HepG2 (cell line): ENCODE data around the gene PPP1R3A. TPM values are rescaled to one million over a fixed set of nuclear protein-coding genes. Genes with fewer than 3 reads are reported as not detected.
"Not testable (repeated sequence)": the region's sequence is repeated elsewhere in the genome, so short reads cannot be mapped to it uniquely, and the experiment has no call there.

ENCODE experiments used
- ATAC-seq: fragments of 200-7000 bp; cut with Tn5 transposase; 3 replicates; pipeline ENCODE4 v1.9.1; 2020; ENCODE audit warnings: mild to moderate bottlenecking, moderate library complexity
- BruUV-seq: library from RNA; stranded (reverse); fragments of 400-500 nt; replicated peaks from 2 replicates; lab custom pipeline; 2021; lab: Mats Ljungman, UMichigan
- CTCF ChIA-PET: fragments of 300-600 bp; formaldehyde crosslinking; extraction: SDS; loops from one replicate; lab custom pipeline; 2021; ENCODE audit warnings: low total read pairs, inconsistent platforms, low intra/inter-chr PET ratio; lab: Yijun Ruan, JAX
- POLR2A ChIA-PET: fragments of 350-600 bp; sonication (Branson Sonifier 250); formaldehyde crosslinking; loops from one replicate; lab custom pipeline; 2020; ENCODE audit warnings: antibody characterized with exemption, inconsistent platforms; lab: Yijun Ruan, JAX
- DNase-seq: peaks from one replicate; pipeline ENCODE4 v3.0.0-alpha.2; 2015; ENCODE audit warnings: low spot score
- FAIRE-seq: peaks from 3 replicates; lab custom pipeline; 2011; peaks lifted over from hg19 to GRCh38; lab: Jason Lieb, UNC
- H2AFZ ChIP-seq: one replicate; pipeline ENCODE4 v1.6.1; 2011; ENCODE audit warnings: low read length, inconsistent platforms
- H3K27ac ChIP-seq: fragments of 300-600 bp; 3 replicates; pipeline ENCODE4 v1.8.0; 2011; ENCODE audit warnings: mixed run types, mild to moderate bottlenecking, mixed read lengths, low read length, inconsistent platforms; ENCODE audit not compliant: insufficient read depth; ENCODE audit errors: extremely low read length
- H3K27me3 ChIP-seq, 2 experiments: fragments of 200-600 bp in 1 of 2; 2 replicates in 1 of 2; 3 replicates in 1 of 2; pipeline versions ENCODE4 v1.6.0 to v1.8.0; 2011; ENCODE audit warnings: low read length in 2 of 2, mild to moderate bottlenecking in 2 of 2, moderate library complexity in 2 of 2, inconsistent platforms in 1 of 2; ENCODE audit not compliant: insufficient read depth in 2 of 2, control insufficient read depth in 1 of 2
- H3K36me3 ChIP-seq, 2 experiments: fragments of 200-600 bp in 1 of 2; replicated peaks in 1 of 2; 2 replicates in 1 of 2; 3 replicates in 1 of 2; pipeline versions ENCODE4 v1.5.1 to v1.8.0; 2011; ENCODE audit warnings: low read length in 2 of 2, inconsistent platforms in 1 of 2; ENCODE audit not compliant: insufficient read depth in 2 of 2, control insufficient read depth in 1 of 2
- H3K4me1 ChIP-seq: 2 replicates; pipeline ENCODE4 v1.5.1; 2012; ENCODE audit warnings: low read length, inconsistent platforms; ENCODE audit not compliant: insufficient read depth
- H3K4me2 ChIP-seq: 2 replicates; pipeline ENCODE4 v1.6.0; 2011; ENCODE audit warnings: low read depth, low read length, inconsistent platforms
- H3K4me3 ChIP-seq, 3 experiments: fragments of 200-600 bp in 1 of 3; sonication (generic), shearing (Covaris generic) in 1 of 3; replicated peaks in 1 of 3; 2 replicates each; pipeline ENCODE4 v1.5.1; 2011 to 2016; ENCODE audit warnings: low read length in 3 of 3, inconsistent platforms in 2 of 3, low read depth in 2 of 3, mild to moderate bottlenecking in 2 of 3, control low read depth in 1 of 3, mixed read lengths in 1 of 3; ENCODE audit not compliant: insufficient read depth in 1 of 3
- H3K79me2 ChIP-seq: one replicate; pipeline ENCODE4 v1.6.1; 2011; ENCODE audit warnings: low read length, inconsistent platforms; ENCODE audit not compliant: insufficient read depth
- H3K9ac ChIP-seq: 2 replicates; pipeline ENCODE4 v1.6.0; 2011; ENCODE audit warnings: mild to moderate bottlenecking, low read depth, low read length, inconsistent platforms; ENCODE audit not compliant: insufficient read depth
- H3K9me3 ChIP-seq: 2 replicates; pipeline ENCODE4 v1.5.1; 2012; ENCODE audit warnings: mild to moderate bottlenecking, low read length
- H4K20me1 ChIP-seq: 2 replicates; pipeline ENCODE4 v1.6.0; 2011; ENCODE audit warnings: inconsistent platforms, mild to moderate bottlenecking, low read length, moderate library complexity; ENCODE audit not compliant: insufficient read depth
- BRD4 ChIP-seq: sonication (generic); formaldehyde crosslinking; IDR thresholded peaks from 2 replicates; pipeline ENCODE4 v1.4.0; 2020; ENCODE audit warnings: missing genetic modification reagents
- NR3C1 ChIP-seq: sonication (generic); formaldehyde crosslinking; IDR thresholded peaks from 2 replicates; pipeline ENCODE4 v1.4.0; 2020; ENCODE audit warnings: missing genetic modification reagents
- SETDB1 ChIP-seq: sonication (generic); formaldehyde crosslinking; IDR thresholded peaks from 2 replicates; pipeline ENCODE4 v1.5.1; 2020; ENCODE audit warnings: missing genetic modification reagents, mild to moderate bottlenecking, borderline replicate concordance
- SP2 ChIP-seq: sonication (generic); formaldehyde crosslinking; IDR thresholded peaks from 2 replicates; pipeline ENCODE4 v1.5.1; 2020; ENCODE audit warnings: mild to moderate bottlenecking, missing genetic modification reagents
- TP53 ChIP-seq: sonication (generic); formaldehyde crosslinking; conservative IDR thresholded peaks from 2 replicates; pipeline ENCODE4 v1.4.0; 2020; ENCODE audit warnings: missing genetic modification reagents
- ZBTB3 ChIP-seq: sonication (generic); formaldehyde crosslinking; IDR thresholded peaks from 2 replicates; pipeline ENCODE4 v1.4.0; 2020; ENCODE audit warnings: low read depth, mild to moderate bottlenecking, moderate library complexity, missing genetic modification reagents, borderline replicate concordance
- ZFP36L1 ChIP-seq: sonication (generic); formaldehyde crosslinking; IDR thresholded peaks from 2 replicates; pipeline ENCODE4 v1.8.0; 2022; ENCODE audit warnings: mild to moderate bottlenecking, missing genetic modification reagents, moderate library complexity
- WGBS: methylation state at CpG from one replicate; pipeline ENCODE4 v1.1.6; 2017; ENCODE audit warnings: low lambda C conversion rate; 5-methylcytosine and 5-hydroxymethylcytosine counted together
- in situ Hi-C: cut with HindIII; loops from 2 replicates; pipeline ENCODE4 v1.10.0; 2017; ENCODE audit warnings: low pct_unique_long_range_greater_than_20kb; ENCODE audit not compliant: extremely low pct_ligation_motif_present
- intact Hi-C: fragments of 100-400 bp; cut with micrococcal nuclease; formaldehyde crosslinking; loops from one replicate; pipeline ENCODE4 v1.10.0; 2022; ENCODE audit not compliant: unreplicated experiment
- polyA plus RNA-seq, 8 experiments: library from polyadenylated mRNA; depleted of rRNA in 3 of 8; stranded (reverse) in 7 of 8; unstranded in 1 of 8; fragments of >200 nt; fragmentation: Illumina TruSeq in 4 of 8; extraction: Trizol in 4 of 8; gene quantifications; 2 replicates each; pipeline versions ENCODE4 v1.2.1 to v1.2.3, GENCODE V29; 2011 to 2016; ENCODE audit warnings: low read depth in 4 of 8, missing spikeins in 1 of 8, mixed read lengths in 1 of 8; ENCODE audit not compliant: insufficient read depth in 1 of 8
- total RNA-seq, 5 experiments: library from RNA; depleted of rRNA; stranded (reverse); fragments of >200 nt; fragmentation: Illumina TruSeq; extraction: Trizol; gene quantifications; 2 replicates each; pipeline ENCODE4 v1.2.3, GENCODE V29; 2016; ENCODE audit warnings: low read depth in 1 of 5
- TF ChIP-seq, protein P1 (sequence below): sonication (generic); formaldehyde crosslinking; IDR thresholded peaks from 2 replicates; pipeline ENCODE4 v1.4.0; 2020; ENCODE audit warnings: mild to moderate bottlenecking, missing genetic modification reagents
- TF ChIP-seq, protein P2 (sequence below): sonication (generic); formaldehyde crosslinking; IDR thresholded peaks from 2 replicates; pipeline ENCODE4 v1.8.0; 2022; ENCODE audit warnings: mild to moderate bottlenecking, missing genetic modification reagents, moderate library complexity

PPP1R3A gene
- total and polyA plus RNA-seq, 2 of the 13 experiments (the other 11 are each of a cell fraction or from before 2014, with no cell fraction given), result not detected

DNA sequence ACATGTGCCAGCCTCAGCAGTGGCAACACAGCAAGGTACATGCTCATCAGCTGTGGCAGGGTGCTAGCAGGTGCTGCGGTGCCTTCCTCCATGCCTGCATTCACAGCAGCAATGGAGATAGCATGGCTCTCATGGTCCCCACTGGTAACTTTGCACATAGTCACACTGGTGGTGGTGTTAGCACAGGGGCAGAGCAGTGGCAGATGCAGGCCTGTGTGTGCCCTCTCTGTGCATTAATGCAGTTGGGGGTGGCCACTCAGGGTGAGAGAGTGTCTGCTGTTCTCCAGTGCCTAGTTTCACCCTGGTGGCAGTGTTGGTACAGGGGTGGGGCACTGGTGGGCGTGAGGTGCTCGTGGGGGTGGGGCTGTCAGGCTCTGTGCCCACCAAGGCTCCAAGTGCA, 17.7 kb upstream of the PPP1R3A start (continued):
- TF ChIP-seq, protein P1, sequence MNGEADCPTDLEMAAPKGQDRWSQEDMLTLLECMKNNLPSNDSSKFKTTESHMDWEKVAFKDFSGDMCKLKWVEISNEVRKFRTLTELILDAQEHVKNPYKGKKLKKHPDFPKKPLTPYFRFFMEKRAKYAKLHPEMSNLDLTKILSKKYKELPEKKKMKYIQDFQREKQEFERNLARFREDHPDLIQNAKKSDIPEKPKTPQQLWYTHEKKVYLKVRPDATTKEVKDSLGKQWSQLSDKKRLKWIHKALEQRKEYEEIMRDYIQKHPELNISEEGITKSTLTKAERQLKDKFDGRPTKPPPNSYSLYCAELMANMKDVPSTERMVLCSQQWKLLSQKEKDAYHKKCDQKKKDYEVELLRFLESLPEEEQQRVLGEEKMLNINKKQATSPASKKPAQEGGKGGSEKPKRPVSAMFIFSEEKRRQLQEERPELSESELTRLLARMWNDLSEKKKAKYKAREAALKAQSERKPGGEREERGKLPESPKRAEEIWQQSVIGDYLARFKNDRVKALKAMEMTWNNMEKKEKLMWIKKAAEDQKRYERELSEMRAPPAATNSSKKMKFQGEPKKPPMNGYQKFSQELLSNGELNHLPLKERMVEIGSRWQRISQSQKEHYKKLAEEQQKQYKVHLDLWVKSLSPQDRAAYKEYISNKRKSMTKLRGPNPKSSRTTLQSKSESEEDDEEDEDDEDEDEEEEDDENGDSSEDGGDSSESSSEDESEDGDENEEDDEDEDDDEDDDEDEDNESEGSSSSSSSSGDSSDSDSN (CRISPR knock-in tag), result no peak
- no peak for TF ChIP-seq NR3C1 (CRISPR knock-in tag)
- TF ChIP-seq SETDB1, result no peak
- no peak for TF ChIP-seq SP2
- TF ChIP-seq ZBTB3 (CRISPR knock-in tag), result no peak
- TF ChIP-seq, protein P2, sequence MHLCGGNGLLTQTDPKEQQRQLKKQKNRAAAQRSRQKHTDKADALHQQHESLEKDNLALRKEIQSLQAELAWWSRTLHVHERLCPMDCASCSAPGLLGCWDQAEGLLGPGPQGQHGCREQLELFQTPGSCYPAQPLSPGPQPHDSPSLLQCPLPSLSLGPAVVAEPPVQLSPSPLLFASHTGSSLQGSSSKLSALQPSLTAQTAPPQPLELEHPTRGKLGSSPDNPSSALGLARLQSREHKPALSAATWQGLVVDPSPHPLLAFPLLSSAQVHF (CRISPR knock-in tag), result no peak
- no peak for TF ChIP-seq BRD4 (CRISPR knock-in tag)
- no peak for TF ChIP-seq TP53
- TF ChIP-seq ZFP36L1 (CRISPR knock-in tag), result no peak

DNA sequence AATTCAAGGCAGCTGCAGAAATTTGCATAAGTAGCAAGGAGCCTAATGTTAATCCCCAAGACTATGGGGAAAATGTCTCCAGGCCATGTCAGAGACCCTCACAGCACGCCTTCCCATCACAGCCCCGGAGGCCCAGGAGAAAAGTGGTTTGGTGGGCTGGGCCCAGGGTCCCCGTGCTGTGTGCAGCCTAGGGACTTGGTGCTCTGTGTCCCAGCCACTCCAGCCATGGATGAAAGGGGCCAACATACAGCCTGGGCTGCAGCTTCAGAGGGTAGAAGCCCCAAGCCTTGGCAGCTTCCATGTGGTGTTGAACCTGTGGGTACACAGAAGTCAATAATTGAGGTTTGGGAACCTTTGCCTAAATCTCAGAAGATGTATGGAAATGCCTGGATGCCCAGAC, 10.6 kb upstream of the PPP1R3A start:
- H3K4me2 ChIP-seq, H3K27ac ChIP-seq, DNase-seq, H3K27me3 ChIP-seq, H3K9ac ChIP-seq, CTCF ChIA-PET, in situ Hi-C loops, FAIRE-seq, H2AFZ ChIP-seq, H3K79me2 ChIP-seq, BruUV-seq, intact Hi-C loops, POLR2A ChIA-PET, H3K4me1 ChIP-seq, H4K20me1 ChIP-seq, H3K4me3 ChIP-seq, ATAC-seq, H3K36me3 ChIP-seq: not testable (repeated sequence)
- 0% methylated on average over 2 of the region's 3 CpGs for WGBS
- peaks cover 52% of the 10 kb centered on the region for H3K9me3 ChIP-seq
